HG02885 (cell line): ENCODE data around the gene HSD17B12.

Source experiments
- ATAC-seq: cut with Tn5 transposase; IDR thresholded peaks from one replicate; pipeline ENCODE4 v1.9.1; 2021; ENCODE audit warnings: mild to moderate bottlenecking; ENCODE audit not compliant: unreplicated experiment, poor library complexity

Gene HSD17B12

GRCh38 chr11:43845816-43846215 is 165.3 kb downstream of the HSD17B12 start:
- ATAC-seq, result no peak

DNA sequence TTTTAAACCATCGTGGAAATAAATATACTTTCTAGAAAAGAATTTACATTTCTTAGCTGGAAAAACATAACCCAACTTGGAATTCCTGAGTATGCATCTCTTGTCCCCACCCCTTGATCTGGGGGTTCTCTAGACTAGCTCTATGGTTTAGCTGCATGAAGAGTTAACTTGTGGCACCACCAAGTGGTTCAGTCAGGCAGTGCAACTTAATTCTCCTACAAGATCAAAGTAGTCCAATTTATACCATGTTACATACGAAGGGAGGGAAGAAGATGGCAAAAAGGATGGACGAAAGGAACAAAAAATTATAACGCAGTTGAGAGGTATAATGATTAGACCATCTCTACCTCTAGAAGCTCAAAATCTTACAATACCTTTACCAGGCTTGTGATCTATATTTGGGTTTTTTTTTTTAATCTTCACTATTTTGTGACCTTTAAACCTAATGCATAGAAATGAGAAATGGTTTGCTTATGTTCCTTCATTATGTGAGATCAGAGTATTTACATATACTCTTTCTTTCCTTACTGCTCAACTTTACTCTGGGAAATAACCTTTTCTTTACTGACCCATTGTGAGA is 171.6 kb downstream of the HSD17B12 start:
- peak; percentile 87 for ATAC-seq

DNA sequence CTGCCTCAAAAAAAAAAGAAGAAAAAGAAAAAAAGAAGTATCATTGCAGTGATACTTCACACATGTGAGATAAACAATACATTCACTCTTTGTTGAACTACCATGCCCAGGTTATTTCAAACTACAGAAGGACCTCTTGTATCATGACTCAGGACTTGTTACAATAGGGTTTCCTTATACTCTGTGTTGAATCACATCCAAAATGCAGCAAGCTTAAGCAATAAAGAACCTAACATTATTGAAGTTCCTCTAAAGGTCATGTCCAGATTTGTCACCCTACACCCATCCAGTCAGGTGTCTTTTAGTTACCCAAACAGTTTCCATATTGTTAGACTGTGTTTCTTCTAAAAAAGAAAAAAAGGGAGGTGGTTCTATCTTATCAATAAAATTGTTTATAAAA is 173.2 kb downstream of the HSD17B12 start:
- no peak for ATAC-seq

GRCh38 chr11:43856993-43857392 is 176.5 kb downstream of the HSD17B12 start:
- no peak for ATAC-seq

DNA sequence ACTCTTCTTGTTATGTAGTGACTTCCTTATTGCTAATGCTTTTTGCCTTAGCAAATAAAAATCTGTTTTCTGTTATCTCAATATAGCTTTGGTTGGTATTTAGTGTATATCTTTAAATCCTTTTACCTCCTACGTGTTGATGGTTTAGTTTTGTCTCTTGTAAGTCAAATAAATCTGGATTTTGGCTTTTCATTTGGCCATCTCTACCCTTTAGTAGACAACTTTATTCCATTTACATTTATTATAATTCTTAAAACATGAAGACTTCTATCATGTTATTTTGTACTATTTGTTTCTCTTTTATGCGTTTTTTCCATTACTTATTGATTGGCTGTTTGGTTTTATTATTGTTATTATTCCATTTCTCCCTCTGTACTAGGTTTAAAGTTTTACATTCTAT is 180.6 kb downstream of the HSD17B12 start:
- ATAC-seq, result no peak

GRCh38 chr11:43866520-43866919 is 186.0 kb downstream of the HSD17B12 start:
- ATAC-seq, result no peak

DNA sequence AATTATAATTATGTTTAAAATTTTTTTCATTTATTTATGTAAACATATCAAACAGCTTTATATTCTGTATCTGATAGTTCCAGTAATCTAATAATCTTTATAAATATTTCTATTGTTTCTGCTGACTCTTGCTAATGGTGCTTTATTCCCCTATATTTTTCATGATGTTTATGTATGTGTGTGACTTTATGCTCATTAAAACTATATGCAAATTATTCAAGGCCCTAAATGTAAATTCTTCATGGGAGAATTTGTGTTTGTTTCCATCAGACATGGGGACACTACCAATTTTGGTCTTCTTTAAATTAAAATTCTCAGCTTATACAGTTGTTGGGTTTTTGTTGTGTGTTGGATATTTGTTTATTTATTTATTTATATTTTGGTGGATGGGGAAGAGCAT is 186.4 kb downstream of the HSD17B12 start:
- ATAC-seq, result no peak

DNA sequence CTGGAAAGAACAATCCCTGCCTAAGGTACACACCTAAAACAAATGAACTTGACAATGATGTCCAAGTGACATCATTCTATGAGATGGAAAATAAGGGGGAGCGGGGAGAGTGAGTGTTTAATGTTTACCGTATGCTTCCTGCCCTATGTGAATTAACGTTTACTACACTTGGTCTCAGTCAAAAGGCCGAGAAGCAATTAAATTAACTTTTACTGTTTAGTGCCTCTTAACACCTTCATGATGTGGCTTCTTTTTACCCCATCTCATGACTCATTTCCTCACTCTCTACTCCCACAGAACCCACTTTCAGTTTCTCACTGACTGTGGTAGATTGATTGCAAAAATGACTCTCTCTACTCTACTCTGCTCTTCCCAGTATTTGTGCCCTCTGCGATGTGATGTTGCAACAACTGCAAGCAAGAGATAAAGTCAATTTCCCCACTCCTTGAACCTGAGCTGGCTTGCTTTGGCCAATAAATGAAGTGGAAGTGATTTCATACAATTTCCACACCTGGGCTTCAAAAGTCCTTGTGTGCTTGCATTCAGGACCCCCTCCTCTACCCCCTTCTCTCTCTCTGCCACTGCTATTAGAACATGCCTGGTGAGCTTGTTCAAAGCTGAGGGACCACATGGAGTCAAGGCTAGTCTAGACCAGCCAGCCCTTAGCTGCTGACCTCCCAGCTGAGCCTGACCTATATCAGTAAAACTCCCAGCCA is 188.5 kb downstream of the HSD17B12 start:
- ATAC-seq, result peak; percentile 100

DNA sequence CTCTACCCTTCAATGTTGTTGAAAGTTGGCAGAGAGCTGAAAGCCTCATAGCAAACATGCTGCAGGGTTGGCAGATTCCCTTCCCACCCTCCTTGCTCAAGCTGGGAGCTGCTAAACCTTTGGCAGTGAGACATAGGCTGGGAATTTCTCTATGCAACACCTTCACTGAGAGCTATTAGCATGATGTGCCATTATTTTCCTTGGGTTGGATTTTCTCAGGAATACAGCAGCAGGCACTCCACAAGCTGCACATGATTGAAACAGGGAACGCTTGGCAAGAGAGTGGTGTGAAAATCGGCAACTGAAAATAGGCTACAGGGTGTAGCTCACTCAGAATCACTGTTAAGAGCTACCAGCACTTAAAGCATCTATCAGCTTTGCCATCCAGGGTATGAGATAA is 190.5 kb downstream of the HSD17B12 start:
- ATAC-seq, result no peak

GRCh38 chr11:43872995-43873394 is 192.5 kb downstream of the HSD17B12 start:
- ATAC-seq, result no peak

GRCh38 chr11:43874078-43874477 is 193.5 kb downstream of the HSD17B12 start:
- ATAC-seq, result no peak

DNA sequence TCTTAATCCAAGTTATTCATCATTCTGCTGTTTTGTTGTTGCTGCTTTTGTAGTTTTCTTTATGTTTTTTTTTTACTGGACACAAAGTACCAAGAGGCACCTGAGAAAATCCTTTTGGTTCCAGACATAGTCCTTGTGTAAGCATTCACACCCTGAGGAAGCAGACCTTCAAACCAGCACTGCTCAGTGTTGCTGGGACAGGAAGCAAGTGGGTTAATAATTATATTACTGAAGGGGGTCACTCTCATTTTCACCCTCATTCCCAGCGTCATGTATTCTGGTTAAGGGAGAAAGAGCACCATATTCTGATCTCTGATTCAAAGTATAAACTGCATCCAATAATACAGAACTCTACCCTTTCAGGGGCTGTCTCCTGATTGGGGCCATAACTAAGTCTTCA is 194.2 kb downstream of the HSD17B12 start:
- no peak for ATAC-seq

GRCh38 chr11:43879789-43880639 is 199.5 kb downstream of the HSD17B12 start:
- ATAC-seq, result peak; percentile 14

GRCh38 chr11:43880640-43881159 is 200.2 kb downstream of the HSD17B12 start, which contains the start of gene ALKBH3:
Gene ALKBH3, plus strand, starts transcription at chr11:43880831. Its CDS starts 1,822 bp downstream, at chr11:43882653.
- peak; percentile 100 for ATAC-seq

DNA sequence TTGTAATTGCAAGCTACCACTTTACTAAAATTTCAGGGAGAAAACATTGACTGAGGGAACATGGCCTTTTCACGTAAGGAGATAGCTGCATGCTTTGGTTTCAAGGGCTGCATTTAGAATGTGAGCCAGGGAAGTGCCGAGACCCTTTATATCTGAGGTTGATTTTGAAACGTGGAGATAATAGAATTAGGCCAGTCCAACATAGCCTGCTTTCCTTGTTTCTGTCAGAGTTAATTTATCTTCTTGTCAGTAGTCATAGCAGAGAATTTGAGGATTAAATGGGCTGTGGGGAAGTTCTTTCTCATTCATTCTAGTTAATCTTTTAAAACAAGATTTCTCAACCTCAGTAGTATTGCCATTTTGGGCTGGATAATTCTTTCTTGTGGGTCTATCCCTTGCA is 212.3 kb downstream of the HSD17B12 start:
- ATAC-seq, result no peak

GRCh38 chr11:43894546-43894945 is 214.0 kb downstream of the HSD17B12 start:
- ATAC-seq, result no peak

- no peak for ATAC-seq
These were observed 215.1 kb downstream of the HSD17B12 start for GRCh38 chr11:43895601-43896000.

- no peak for ATAC-seq
These were observed 218.0 kb downstream of the HSD17B12 start for GRCh38 chr11:43898574-43898973.

GRCh38 chr11:43899094-43899493 is 218.6 kb downstream of the HSD17B12 start:
- no peak for ATAC-seq

DNA sequence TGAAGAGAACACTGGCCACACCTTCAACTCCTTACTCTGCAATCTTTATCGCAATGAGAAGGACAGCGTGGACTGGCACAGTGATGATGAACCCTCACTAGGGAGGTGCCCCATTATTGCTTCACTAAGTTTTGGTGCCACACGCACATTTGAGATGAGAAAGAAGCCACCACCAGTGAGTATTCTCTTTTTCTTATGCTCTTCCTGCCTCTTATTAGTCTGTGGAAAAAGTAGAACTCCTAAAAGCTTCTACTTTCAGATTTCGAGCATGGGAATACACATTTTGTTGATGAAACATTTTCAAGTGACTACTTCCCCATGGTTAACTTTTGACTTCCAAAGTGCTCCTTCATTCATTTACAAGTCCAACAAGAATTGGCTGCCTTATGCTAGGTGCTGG is 221.0 kb downstream of the HSD17B12 start:
- ATAC-seq, result no peak

DNA sequence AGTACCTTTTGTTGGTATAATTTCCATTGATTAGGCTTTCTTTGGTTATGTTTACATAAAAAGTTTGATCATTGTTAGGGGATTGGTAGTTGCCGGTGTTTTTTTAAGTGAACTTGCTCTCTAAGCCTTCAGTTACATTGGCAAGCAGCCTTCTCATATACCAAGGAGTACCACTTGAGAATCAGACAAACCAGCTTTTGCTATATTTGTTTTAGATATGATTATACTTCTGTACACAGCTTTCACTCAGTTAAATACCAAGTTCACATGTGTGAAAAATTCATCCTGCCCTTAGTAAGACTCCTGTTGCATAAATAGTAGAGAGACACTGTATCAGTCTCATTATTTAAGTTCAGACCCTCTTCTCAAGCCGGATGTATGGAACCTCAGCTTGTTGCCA is 222.5 kb downstream of the HSD17B12 start:
- ATAC-seq, result no peak
